ENCODE results near the gene ATP5F1D.
"Not testable (repeated sequence)": the region's sequence is repeated elsewhere in the genome, so short reads cannot be mapped to it uniquely, and the experiment has no call there.

Gene ATP5F1D

GRCh38 chr19:1244693-1245451 is 3.3 kb downstream of the ATP5F1D start:
- Histone ChIP-seq H3K27me3 (ENCODE audit: control insufficient read depth, insufficient read depth, low read length) (no peaks in the 10 kb centered on the region), H3K4me1 (ENCODE audit: control insufficient read depth, insufficient read depth, low read length) (0 out of 2 replicates have a peak, but pooled peaks cover under 1% of the 10 kb centered on the region), H3K9ac (ENCODE audit: low read depth, low read length) (no peak overlapping the region), H3K4me3 (ENCODE audit: low read depth, low read length) (no peak overlapping the region), H3K27ac (ENCODE audit: low read depth, low read length) (peak overlapping the region; percentile 58), H3K9me3 (ENCODE audit: control insufficient read depth, insufficient read depth, low read length) (no peaks in the 10 kb centered on the region), H3K36me3 (ENCODE audit: control insufficient read depth, insufficient read depth, low read length) (no peaks in the 10 kb centered on the region)

GRCh38 chr19:1245494-1246264 is 4.1 kb downstream of the ATP5F1D start:
- Histone ChIP-seq H3K36me3 (ENCODE audit: control insufficient read depth, insufficient read depth, low read length) (no peaks in the 10 kb centered on the region), H3K4me3 (ENCODE audit: low read depth, low read length) (no peak overlapping the region), H3K27me3 (ENCODE audit: control insufficient read depth, insufficient read depth, low read length) (no peaks in the 10 kb centered on the region), H3K9me3 (ENCODE audit: control insufficient read depth, insufficient read depth, low read length) (no peaks in the 10 kb centered on the region), H3K4me1 (ENCODE audit: control insufficient read depth, insufficient read depth, low read length) (no peaks in the 10 kb centered on the region), H3K9ac (ENCODE audit: low read depth, low read length) (no peak overlapping the region), H3K27ac (ENCODE audit: low read depth, low read length) (no peak overlapping the region)

GRCh38 chr19:1246265-1247087 is 4.9 kb downstream of the ATP5F1D start:
- not testable (repeated sequence) for H3K27me3 ChIP-seq (ENCODE audit: control insufficient read depth, insufficient read depth, low read length); H3K4me3 ChIP-seq (ENCODE audit: low read depth, low read length); H3K9me3 ChIP-seq (ENCODE audit: control insufficient read depth, insufficient read depth, low read length); H3K27ac ChIP-seq (ENCODE audit: low read depth, low read length); H3K9ac ChIP-seq (ENCODE audit: low read depth, low read length); H3K4me1 ChIP-seq (ENCODE audit: control insufficient read depth, insufficient read depth, low read length); H3K36me3 ChIP-seq (ENCODE audit: control insufficient read depth, insufficient read depth, low read length)

- Histone ChIP-seq H3K4me3 (ENCODE audit: low read depth, low read length) (peak overlapping the region; percentile 92; the same call in 1 of the 2 replicates), H3K4me1 (ENCODE audit: control insufficient read depth, insufficient read depth, low read length) (no peaks in the 10 kb centered on the region), H3K27ac (ENCODE audit: low read depth, low read length) (peak overlapping the region; percentile 99), H3K9ac (ENCODE audit: low read depth, low read length) (no peak overlapping the region), H3K9me3 (ENCODE audit: control insufficient read depth, insufficient read depth, low read length) (no peaks in the 10 kb centered on the region), H3K36me3 (ENCODE audit: control insufficient read depth, insufficient read depth, low read length) (peaks cover 9% of the 10 kb centered on the region), H3K27me3 (ENCODE audit: control insufficient read depth, insufficient read depth, low read length) (no peaks in the 10 kb centered on the region)
Observed at GRCh38 chr19:1247748-1248138, 6.2 kb downstream of the ATP5F1D start.

- Histone ChIP-seq H3K9me3 (ENCODE audit: control insufficient read depth, insufficient read depth, low read length) (no peaks in the 10 kb centered on the region), H3K9ac (ENCODE audit: low read depth, low read length) (peak within 1 kb of the TSS; percentile 94), H3K27ac (ENCODE audit: low read depth, low read length) (peak within 1 kb of the TSS; percentile 99), H3K27me3 (ENCODE audit: control insufficient read depth, insufficient read depth, low read length) (no peaks in the 10 kb centered on the region), H3K4me1 (ENCODE audit: control insufficient read depth, insufficient read depth, low read length) (no peaks in the 10 kb centered on the region), H3K36me3 (ENCODE audit: control insufficient read depth, insufficient read depth, low read length) (peaks cover 10% of the 10 kb centered on the region), H3K4me3 (ENCODE audit: low read depth, low read length) (peak within 1 kb of the TSS; percentile 92)
Observed at GRCh38 chr19:1248139-1248785, 6.7 kb downstream of the ATP5F1D start, which contains the start of gene MIDN. TSS of gene MIDN (plus strand) at chr19:1248583. CDS start at chr19:1250297, 1,714 bp downstream.

- no peaks in the 10 kb centered on the region for H3K4me1 ChIP-seq (ENCODE audit: control insufficient read depth, insufficient read depth, low read length)
- H3K27me3 ChIP-seq (ENCODE audit: control insufficient read depth, insufficient read depth, low read length), result no peaks in the 10 kb centered on the region
- H3K4me3 ChIP-seq (ENCODE audit: low read depth, low read length), result peak overlapping the region; percentile 92
- peak overlapping the region; percentile 94 for H3K9ac ChIP-seq (ENCODE audit: low read depth, low read length)
- H3K9me3 ChIP-seq (ENCODE audit: control insufficient read depth, insufficient read depth, low read length), result no peaks in the 10 kb centered on the region
- H3K36me3 ChIP-seq (ENCODE audit: control insufficient read depth, insufficient read depth, low read length), result peaks cover 16% of the 10 kb centered on the region
- H3K27ac ChIP-seq (ENCODE audit: low read depth, low read length), result peak overlapping the region; percentile 99
Observed at GRCh38 chr19:1248786-1249297, 7.3 kb downstream of the ATP5F1D start.

GRCh38 chr19:1249298-1249989 is 7.9 kb downstream of the ATP5F1D start:
- Histone ChIP-seq H3K9ac (ENCODE audit: low read depth, low read length) (peak overlapping the region; percentile 94; the same call in 1 of the 2 replicates), H3K9me3 (ENCODE audit: control insufficient read depth, insufficient read depth, low read length) (no peaks in the 10 kb centered on the region), H3K4me3 (ENCODE audit: low read depth, low read length) (peak overlapping the region; percentile 92), H3K4me1 (ENCODE audit: control insufficient read depth, insufficient read depth, low read length) (no peaks in the 10 kb centered on the region), H3K36me3 (ENCODE audit: control insufficient read depth, insufficient read depth, low read length) (peaks cover 22% of the 10 kb centered on the region), H3K27me3 (ENCODE audit: control insufficient read depth, insufficient read depth, low read length) (no peaks in the 10 kb centered on the region), H3K27ac (ENCODE audit: low read depth, low read length) (peak overlapping the region; percentile 99)

- peak overlapping the region; percentile 89 for H3K27ac ChIP-seq (ENCODE audit: low read depth, low read length)
- no peaks in the 10 kb centered on the region for H3K27me3 ChIP-seq (ENCODE audit: control insufficient read depth, insufficient read depth, low read length)
- H3K4me1 ChIP-seq (ENCODE audit: control insufficient read depth, insufficient read depth, low read length), result no peaks in the 10 kb centered on the region; the same call in 1 of the 2 replicates
- no peaks in the 10 kb centered on the region for H3K9me3 ChIP-seq (ENCODE audit: control insufficient read depth, insufficient read depth, low read length)
- peak overlapping the region; percentile 91 for H3K4me3 ChIP-seq (ENCODE audit: low read depth, low read length)
- peak overlapping the region; percentile 78 for H3K9ac ChIP-seq (ENCODE audit: low read depth, low read length)
- H3K36me3 ChIP-seq (ENCODE audit: control insufficient read depth, insufficient read depth, low read length), result peaks cover 28% of the 10 kb centered on the region
Observed at GRCh38 chr19:1249990-1250436, 8.5 kb downstream of the ATP5F1D start.

GRCh38 chr19:1250437-1251260 is 9.1 kb downstream of the ATP5F1D start:
- Histone ChIP-seq H3K36me3 (ENCODE audit: control insufficient read depth, insufficient read depth, low read length) (peaks cover 34% of the 10 kb centered on the region), H3K4me1 (ENCODE audit: control insufficient read depth, insufficient read depth, low read length) (no peaks in the 10 kb centered on the region; the same call in 1 of the 2 replicates), H3K27me3 (ENCODE audit: control insufficient read depth, insufficient read depth, low read length) (no peaks in the 10 kb centered on the region), H3K9ac (ENCODE audit: low read depth, low read length) (peak overlapping the region; percentile 78), H3K9me3 (ENCODE audit: control insufficient read depth, insufficient read depth, low read length) (no peaks in the 10 kb centered on the region), H3K4me3 (ENCODE audit: low read depth, low read length) (peak overlapping the region; percentile 91), H3K27ac (ENCODE audit: low read depth, low read length) (peak overlapping the region; percentile 89)
